GM06990 (cell line): ENCODE data around the gene PTMA.

Experiments used
- DNase-seq: peaks from one replicate; pipeline ENCODE4 v3.0.0-alpha.2; 2011; ENCODE audit not compliant: insufficient read length; ENCODE audit errors: extremely low read depth
- H3K27me3 ChIP-seq: replicated peaks from 2 replicates; pipeline ENCODE4 v1.6.0; 2011; ENCODE audit warnings: low read length; ENCODE audit not compliant: control insufficient read depth, insufficient read depth
- H3K36me3 ChIP-seq: 2 replicates; pipeline ENCODE4 v1.5.1; 2011; ENCODE audit warnings: low read length; ENCODE audit not compliant: control insufficient read depth, insufficient read depth
- H3K4me3 ChIP-seq: replicated peaks from 2 replicates; pipeline ENCODE4 v1.5.1; 2011; ENCODE audit warnings: low read depth, mild to moderate bottlenecking, control low read depth, low read length
- CTCF ChIP-seq: IDR thresholded peaks from 2 replicates; pipeline ENCODE4 v1.5.1; 2011; ENCODE audit warnings: low read length, control low read depth, mild to moderate bottlenecking, inconsistent platforms; ENCODE audit not compliant: insufficient read depth, poor library complexity, severe bottlenecking

PTMA gene

GRCh38 chr2:231689124-231689893 lies 19.0 kb upstream of the PTMA start:
- no peak for DNase-seq
- Histone ChIP-seq H3K4me3 (no peak overlapping the region), H3K36me3 (no peaks in the 10 kb centered on the region), H3K27me3 (no peaks in the 10 kb centered on the region)
- no peak for TF ChIP-seq CTCF

- Histone ChIP-seq H3K36me3 (no peaks in the 10 kb centered on the region), H3K4me3 (no peak overlapping the region), H3K27me3 (no peaks in the 10 kb centered on the region)
- no peak for DNase-seq
- TF ChIP-seq CTCF, result no peak
Measured at GRCh38 chr2:231691251-231691772, 17.0 kb upstream of the PTMA start.

GRCh38 chr2:231692847-231693246 lies 15.5 kb upstream of the PTMA start:
- DNase-seq, result no peak
- no peaks in the 10 kb centered on the region for H3K27me3 ChIP-seq
- H3K4me3 ChIP-seq, result no peak overlapping the region
- no peaks in the 10 kb centered on the region for H3K36me3 ChIP-seq
- no peak for TF ChIP-seq CTCF

GRCh38 chr2:231693956-231694355 lies 14.4 kb upstream of the PTMA start:
- Histone ChIP-seq H3K36me3 (no peaks in the 10 kb centered on the region), H3K27me3 (no peaks in the 10 kb centered on the region), H3K4me3 (no peak overlapping the region)
- DNase-seq, result no peak
- TF ChIP-seq CTCF, result no peak

GRCh38 chr2:231696004-231696367 lies 12.3 kb upstream of the PTMA start:
- no peak for TF ChIP-seq CTCF
- no peaks in the 10 kb centered on the region for H3K27me3 ChIP-seq
- no peak for DNase-seq
- H3K4me3 ChIP-seq, result no peak overlapping the region
- H3K36me3 ChIP-seq, result no peaks in the 10 kb centered on the region

- no peak for TF ChIP-seq CTCF
- H3K36me3 ChIP-seq, result no peaks in the 10 kb centered on the region
- no peak for DNase-seq
- H3K4me3 ChIP-seq, result no peak overlapping the region
- H3K27me3 ChIP-seq, result no peaks in the 10 kb centered on the region
Measured at GRCh38 chr2:231699006-231699405, 9.3 kb upstream of the PTMA start.
